GM21526 (cell line): ENCODE measurements around the gene YDJC.
A peak's percentile ranks its signal among the peaks of the same experiment; 100 is the strongest.
"Not testable (repeated sequence)": the region's sequence is repeated elsewhere in the genome, so short reads cannot be mapped to it uniquely, and the experiment has no call there.

Source experiments
- ATAC-seq: cut with Tn5 transposase; IDR thresholded peaks from one replicate; pipeline ENCODE4 v1.9.1; 2021; ENCODE audit warnings: moderate library complexity; ENCODE audit not compliant: unreplicated experiment, low FRiP score

The YDJC gene

DNA sequence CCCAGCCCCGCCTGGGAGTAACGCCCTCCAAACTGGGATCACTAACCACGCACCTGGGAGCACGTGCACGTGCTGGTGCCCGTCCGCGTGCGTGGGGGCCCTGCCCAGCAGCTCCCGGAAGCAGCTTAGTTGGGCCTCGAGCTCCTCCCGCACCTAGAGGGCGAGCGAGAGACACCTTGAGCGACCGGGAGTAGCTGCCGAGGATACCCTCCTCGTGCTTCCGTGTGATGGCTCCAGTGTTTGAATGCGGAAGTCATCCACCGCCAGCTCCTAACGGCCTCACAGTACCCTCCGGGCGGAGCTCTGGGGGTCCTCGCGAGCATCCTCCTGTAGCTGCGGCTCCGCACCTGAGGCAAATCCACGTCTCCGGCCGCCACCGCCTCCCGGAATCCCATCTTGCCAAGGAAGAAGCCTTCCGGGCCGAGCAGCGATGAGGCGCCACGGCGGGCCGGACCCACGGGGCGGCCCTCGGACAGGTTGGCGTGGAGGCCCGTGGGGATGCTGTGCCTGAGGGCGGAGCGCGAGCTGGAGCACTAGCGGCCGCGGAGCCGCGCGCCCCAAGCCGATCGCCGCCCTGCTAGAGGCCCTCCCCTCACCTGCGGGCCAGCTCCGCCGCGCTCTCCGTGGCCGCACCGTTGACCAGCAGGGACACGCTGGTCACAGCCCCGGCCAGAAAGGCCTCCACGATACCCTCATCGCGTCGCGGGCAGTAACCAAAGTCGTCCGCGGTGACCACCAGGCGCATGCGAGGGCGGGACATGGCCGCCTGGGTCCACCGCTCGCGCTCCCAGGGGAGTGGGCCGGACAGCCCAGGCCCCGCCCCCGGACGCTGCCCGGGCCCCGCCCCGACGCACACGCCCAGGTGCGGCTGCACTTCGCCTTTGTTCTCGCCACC lies at the start of gene YDJC:
Gene YDJC, minus strand, starts transcription at position 768 of the 895 bp plus-strand sequence. Its CDS starts 8 bp downstream, at position 760.
- peak; percentile 51 for ATAC-seq

DNA sequence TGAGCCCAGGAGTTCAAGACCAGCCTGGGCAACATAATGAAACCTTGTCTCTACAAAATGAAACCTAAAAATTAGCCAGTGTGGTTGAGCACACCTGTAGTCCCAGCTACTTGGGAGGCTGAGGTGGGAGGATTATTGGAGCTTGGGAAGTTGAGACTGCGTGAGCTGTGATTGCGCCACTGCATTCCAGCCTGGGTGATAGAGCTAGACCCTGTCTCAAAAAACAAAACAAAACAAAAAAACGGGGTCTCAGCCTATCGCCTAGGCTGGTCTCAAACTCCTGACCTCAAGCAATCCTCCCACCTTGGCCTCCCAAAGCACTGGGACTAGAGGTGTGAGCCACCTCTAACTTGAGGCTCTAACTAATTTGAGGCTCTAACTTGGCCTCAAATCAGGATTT lies 49.6 kb upstream of the YDJC start:
- no peak for ATAC-seq

DNA sequence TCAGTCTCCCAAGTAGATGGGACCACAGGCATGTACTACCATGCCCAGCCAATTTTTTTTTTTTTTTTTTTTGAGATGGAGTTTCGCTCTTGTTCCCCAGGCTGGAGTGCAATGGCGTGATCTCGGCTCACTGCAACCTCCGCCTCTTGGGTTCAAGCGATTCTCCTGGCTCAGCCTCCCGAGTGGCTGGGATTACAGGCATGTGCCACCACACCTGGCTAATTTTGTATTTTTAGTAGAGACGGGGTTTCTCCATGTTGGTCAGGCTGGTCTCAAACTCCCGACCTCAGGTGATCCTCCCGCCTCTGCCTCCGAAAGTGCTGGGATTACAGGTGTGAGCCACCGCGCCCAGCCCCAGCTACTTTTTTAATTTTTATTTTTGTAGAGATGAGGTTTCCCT lies 49.0 kb upstream of the YDJC start:
- not testable (repeated sequence) for ATAC-seq

DNA sequence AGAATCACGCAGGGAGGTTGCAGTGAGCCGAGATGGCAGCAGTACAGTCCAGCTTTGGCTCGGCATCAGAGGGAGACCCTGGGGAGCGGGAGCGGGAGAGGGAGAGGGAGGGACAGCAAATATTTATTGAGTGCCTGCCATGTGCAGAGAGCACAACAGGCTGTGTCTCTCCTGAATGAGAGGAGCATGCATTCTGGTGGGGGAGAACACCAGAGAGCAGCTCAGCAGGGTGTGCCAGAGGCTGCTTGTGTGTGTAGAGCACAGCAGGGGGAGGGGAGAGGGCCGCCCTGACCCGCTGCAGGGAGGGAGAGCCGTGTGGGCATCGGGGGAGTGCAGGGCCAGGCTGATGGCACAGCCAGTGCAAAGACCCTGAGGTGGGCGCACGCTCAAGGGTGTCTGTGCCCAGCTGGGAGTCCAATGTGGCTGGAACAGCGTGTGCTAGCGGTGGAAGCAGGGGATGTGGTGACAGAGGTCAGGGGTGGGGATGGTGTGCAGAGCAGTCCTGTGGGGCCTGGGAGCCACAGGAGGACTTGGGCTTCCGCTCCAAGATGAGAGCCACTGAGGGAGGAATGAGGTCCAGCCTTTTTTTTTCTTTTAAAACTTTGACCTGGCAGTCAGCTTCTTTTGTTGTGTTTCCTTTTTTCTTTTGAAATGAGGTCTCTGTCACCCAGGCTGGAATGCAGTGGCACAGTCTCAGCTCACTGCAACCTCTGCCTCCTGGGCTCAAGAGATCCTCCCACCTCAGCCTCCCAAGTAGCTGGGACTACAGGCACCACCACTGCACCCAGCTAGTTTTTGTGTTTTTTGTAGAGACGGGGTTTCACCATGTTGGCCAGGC lies 48.0 kb upstream of the YDJC start:
- no peak for ATAC-seq

- ATAC-seq, result no peak
Observed at GRCh38 chr22:21674638-21675245, 44.9 kb upstream of the YDJC start.

DNA sequence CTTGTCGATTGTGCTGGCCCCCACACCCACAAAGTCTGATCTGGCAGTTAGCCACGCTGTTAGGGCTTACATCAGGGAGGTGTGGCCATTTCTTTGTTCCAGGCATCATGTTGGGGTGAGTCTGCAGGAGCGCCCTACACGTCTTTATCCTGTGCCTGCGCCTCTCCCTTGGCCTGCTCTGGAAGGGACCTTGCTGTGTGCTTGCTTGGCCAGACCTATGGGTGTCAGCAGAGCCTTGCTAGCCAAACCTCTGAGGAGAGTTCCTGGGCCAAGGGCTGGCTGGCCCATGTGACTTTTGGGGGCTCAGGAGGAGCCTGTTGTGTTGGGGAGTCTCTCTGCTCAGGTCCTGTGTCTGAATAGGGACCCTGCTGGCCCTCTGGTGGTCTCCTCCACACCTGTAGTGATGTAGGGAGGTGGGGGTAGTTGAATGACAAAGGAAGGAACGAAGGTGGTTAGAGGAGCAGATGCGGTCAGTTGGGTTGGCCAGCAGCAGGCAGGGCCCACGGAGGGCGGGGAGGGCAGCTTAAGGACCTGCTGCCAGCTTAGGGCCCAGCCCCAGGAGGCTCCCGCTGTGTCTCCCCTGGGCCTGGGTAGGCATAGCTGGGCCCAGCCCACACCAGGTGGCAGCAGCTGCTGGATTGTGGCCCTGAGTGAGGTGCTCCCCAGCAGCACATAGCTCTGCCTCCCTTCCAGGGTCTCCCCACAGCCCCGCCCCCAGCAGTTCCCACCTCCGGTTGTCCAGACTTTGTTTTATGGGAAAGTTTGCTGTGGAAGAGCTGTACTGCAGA lies 43.9 kb upstream of the YDJC start:
- no peak for ATAC-seq

DNA sequence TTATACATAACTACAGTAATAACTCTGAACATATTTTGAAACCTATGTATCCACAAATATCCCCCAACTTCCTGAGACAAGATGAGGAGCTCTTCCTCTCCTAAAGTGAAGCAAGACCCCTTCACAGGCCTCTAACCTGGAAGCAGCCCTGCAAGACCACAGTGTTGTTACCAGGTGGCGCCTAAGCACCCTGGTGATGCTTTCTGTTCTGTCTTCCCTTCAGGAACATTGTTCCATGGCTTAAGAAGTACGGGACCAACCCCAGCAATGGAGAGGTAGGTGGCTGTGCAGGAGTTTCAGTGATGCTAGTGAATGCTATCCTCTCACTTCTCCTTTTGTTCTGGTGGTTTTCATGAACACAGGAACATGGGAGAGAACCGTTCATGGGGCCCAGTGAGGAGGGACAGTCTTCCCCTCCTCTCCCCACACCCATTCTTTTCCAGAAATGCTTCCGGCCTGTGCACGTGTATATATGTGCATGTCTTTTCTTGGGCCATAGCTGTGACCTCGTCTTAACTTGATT lies 42.3 kb upstream of the YDJC start:
- no peak for ATAC-seq

DNA sequence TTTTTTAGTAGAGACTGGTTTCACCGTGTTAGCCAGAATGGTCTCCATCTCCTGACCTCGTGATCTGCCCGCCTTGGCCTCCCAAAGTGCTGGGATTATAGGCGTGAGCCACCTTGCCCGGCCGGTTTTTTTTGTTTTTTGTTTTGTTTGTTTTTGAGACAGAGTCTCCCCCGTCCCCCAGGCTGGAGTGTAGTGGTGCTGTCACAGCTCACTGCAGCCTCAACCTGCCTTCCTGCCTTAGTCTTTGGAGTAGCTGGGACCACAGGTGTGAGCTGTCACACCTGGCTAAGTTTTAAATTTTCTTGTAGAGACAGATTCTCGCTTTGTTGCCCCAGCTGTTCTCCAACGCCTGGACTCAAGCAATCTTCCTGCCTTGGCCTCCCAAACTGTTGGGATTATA lies 39.2 kb upstream of the YDJC start:
- ATAC-seq, result no peak

DNA sequence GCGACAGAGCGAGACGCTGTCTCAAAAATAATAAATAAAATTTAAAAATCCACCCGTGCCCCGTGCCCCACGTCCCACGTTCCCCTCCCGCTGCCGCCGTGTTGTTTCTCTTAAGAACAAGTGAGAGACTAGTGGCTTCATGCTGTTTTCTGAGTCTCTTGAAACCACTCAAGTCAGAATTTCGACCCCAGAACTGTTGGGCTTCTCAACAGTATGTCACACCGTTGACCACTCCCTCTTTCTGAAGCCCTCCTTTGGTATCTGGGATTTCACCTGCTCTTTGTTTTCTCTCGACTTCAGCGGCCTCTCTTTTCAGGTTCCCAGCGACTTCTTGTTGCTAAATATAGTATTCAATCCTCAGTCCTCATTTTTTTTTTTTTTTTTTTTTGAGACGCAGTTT lies 37.0 kb upstream of the YDJC start:
- no peak for ATAC-seq

- ATAC-seq, result no peak
Observed at GRCh38 chr22:21665047-21665851, 35.4 kb upstream of the YDJC start.

DNA sequence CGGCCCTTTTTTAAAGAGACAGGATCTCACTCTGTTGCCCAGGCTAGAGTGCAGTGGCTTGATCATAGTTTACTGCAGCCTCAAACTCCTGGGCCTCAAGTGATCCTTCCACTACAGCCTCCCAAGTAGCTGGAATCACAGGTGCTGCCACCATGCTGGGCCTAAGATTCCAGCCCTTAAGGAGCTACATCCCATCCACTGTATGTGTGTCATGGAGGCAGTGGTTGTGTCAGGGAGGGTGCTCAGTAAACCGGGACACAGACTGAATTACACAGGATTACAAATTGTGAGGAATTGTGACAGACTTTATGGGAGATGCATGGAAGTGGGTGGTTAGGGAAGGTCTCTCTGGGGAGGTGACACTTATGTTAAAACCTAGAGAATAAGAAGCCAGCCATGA lies 33.9 kb upstream of the YDJC start:
- ATAC-seq, result no peak

GRCh38 chr22:21661991-21662390 lies 32.2 kb upstream of the YDJC start:
- no peak for ATAC-seq

- no peak for ATAC-seq
Observed at GRCh38 chr22:21660904-21661303, 31.1 kb upstream of the YDJC start.

DNA sequence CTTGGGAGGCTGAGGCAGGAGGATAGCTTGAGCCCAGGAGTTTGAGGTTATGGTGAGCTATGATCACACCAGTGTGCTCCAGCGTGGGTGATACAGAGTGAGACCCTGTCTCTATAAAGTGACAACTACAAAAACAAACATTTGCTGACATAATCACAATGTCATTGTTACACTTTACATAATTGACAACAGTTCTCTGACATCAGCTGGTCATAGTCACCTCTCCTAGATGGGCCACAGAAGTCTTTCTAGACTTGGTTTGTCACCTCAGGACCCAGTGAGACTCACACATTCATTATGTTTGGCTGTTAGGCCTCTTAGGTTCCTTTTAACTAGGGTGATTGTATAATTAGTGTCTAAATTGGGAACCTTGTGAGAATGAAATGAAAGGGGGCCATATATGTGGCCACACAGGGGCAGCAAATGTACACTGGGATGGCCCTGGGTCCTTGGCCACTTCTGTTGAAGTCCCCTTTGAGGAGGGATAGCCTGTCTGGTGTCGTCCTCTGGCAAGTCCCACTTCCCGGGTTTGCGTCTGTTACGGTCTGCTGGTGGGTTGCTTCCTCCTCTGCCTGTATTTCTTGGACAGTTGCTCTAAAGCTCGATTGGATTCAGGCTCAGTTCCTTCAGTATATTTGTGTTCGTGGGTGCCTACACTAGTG lies 30.2 kb upstream of the YDJC start:
- no peak for ATAC-seq

GRCh38 chr22:21657360-21658032 lies 27.7 kb upstream of the YDJC start:
- ATAC-seq, result peak; percentile 68

GRCh38 chr22:21657020-21657359 lies 27.2 kb upstream of the YDJC start:
- no peak for ATAC-seq

- ATAC-seq, result no peak
Observed at GRCh38 chr22:21652547-21653545, 23.0 kb upstream of the YDJC start.
